Measurements from ENCODE around the gene PTPRN2. TPM values are rescaled to one million over a fixed set of nuclear protein-coding genes. Genes with fewer than 3 reads are reported as not detected.
"Not testable (repeated sequence)": the region's sequence is repeated elsewhere in the genome, so short reads cannot be mapped to it uniquely, and the experiment has no call there.

PTPRN2 gene
- total RNA-seq, 1 donor from 2014 or later = 0.72 TPM

- no peak for DNase-seq (ENCODE audit: low spot score)
Observed at GRCh38 chr7:157745721-157746709, 841.6 kb downstream of the PTPRN2 start.

- no peak for DNase-seq (ENCODE audit: low spot score)
Observed at GRCh38 chr7:157744786-157745601, 842.6 kb downstream of the PTPRN2 start.

- DNase-seq (ENCODE audit: low spot score) = no peak
Observed at GRCh38 chr7:157743781-157744525, 843.7 kb downstream of the PTPRN2 start.

GRCh38 chr7:157740251-157740798 lies 847.3 kb downstream of the PTPRN2 start:
- DNase-seq (ENCODE audit: low spot score) = no peak

- no peak for DNase-seq (ENCODE audit: low spot score)
Observed at GRCh38 chr7:157739650-157740049, 848.0 kb downstream of the PTPRN2 start.

GRCh38 chr7:157739031-157739430 lies 848.6 kb downstream of the PTPRN2 start:
- no peak for DNase-seq (ENCODE audit: low spot score)

- peak; percentile 65 for DNase-seq (ENCODE audit: low spot score)
Observed at GRCh38 chr7:157738066-157738460, 849.6 kb downstream of the PTPRN2 start.

- DNase-seq (ENCODE audit: low spot score) = no peak
Observed at GRCh38 chr7:157737151-157738065, 850.2 kb downstream of the PTPRN2 start.

- DNase-seq (ENCODE audit: low spot score) = no peak
Observed at GRCh38 chr7:157736341-157736740, 851.3 kb downstream of the PTPRN2 start.

- DNase-seq (ENCODE audit: low spot score) = no peak
Observed at GRCh38 chr7:157735826-157736225, 851.8 kb downstream of the PTPRN2 start.

GRCh38 chr7:157734676-157735640 lies 852.7 kb downstream of the PTPRN2 start:
- no peak for DNase-seq (ENCODE audit: low spot score)

GRCh38 chr7:157733760-157734395 lies 853.7 kb downstream of the PTPRN2 start:
- not testable (repeated sequence) for DNase-seq (ENCODE audit: low spot score)

GRCh38 chr7:157731126-157731525 lies 856.5 kb downstream of the PTPRN2 start:
- DNase-seq (ENCODE audit: low spot score) = no peak

GRCh38 chr7:157730614-157731013 lies 857.0 kb downstream of the PTPRN2 start:
- no peak for DNase-seq (ENCODE audit: low spot score)

GRCh38 chr7:157729566-157729965 lies 858.1 kb downstream of the PTPRN2 start:
- no peak for DNase-seq (ENCODE audit: low spot score)

GRCh38 chr7:157727964-157728615 lies 859.5 kb downstream of the PTPRN2 start:
- no peak for DNase-seq (ENCODE audit: low spot score)

GRCh38 chr7:157726764-157727163 lies 860.9 kb downstream of the PTPRN2 start:
- DNase-seq (ENCODE audit: low spot score) = no peak

GRCh38 chr7:157725312-157725711 lies 862.3 kb downstream of the PTPRN2 start:
- DNase-seq (ENCODE audit: low spot score) = not testable (repeated sequence)

Measured in umbilical cord (tissue), 2 donors.